Calu3 (cell line): ENCODE data around the gene PEX10. TPM values are rescaled to one million over a fixed set of nuclear protein-coding genes. Genes with fewer than 3 reads are reported as not detected.

Source experiments
- BruUV-seq: library from RNA; stranded (reverse); fragments of 400-500 nt; replicated peaks from 2 replicates; lab custom pipeline; 2021; lab: Mats Ljungman, UMichigan
- CTCF ChIA-PET: fragments of 300-600 bp; sonication (Branson Sonifier 250); formaldehyde crosslinking; loops from one replicate; lab custom pipeline; 2022; ENCODE audit warnings: antibody characterized with exemption; lab: Charles Lee
- DNase-seq: peaks from one replicate; pipeline ENCODE4 v3.0.0; 2022
- H3K27ac Mint-ChIP-seq: one replicate; pipeline ENCODE4 v1.8.0; 2022; ENCODE audit warnings: mixed read lengths; ENCODE audit not compliant: unreplicated experiment
- H3K27me3 Mint-ChIP-seq: one replicate; pipeline ENCODE4 v1.8.0; 2022; ENCODE audit warnings: mixed read lengths; ENCODE audit not compliant: unreplicated experiment
- H3K36me3 Mint-ChIP-seq: one replicate; pipeline ENCODE4 v1.8.0; 2022; ENCODE audit warnings: mild to moderate bottlenecking, moderate library complexity, mixed read lengths; ENCODE audit not compliant: insufficient read depth, unreplicated experiment
- H3K4me1 Mint-ChIP-seq: one replicate; pipeline ENCODE4 v1.8.0; 2022; ENCODE audit warnings: mild to moderate bottlenecking, low read depth, mixed read lengths; ENCODE audit not compliant: unreplicated experiment
- H3K4me3 Mint-ChIP-seq: one replicate; pipeline ENCODE4 v1.8.0; 2022; ENCODE audit warnings: mild to moderate bottlenecking, low read depth, moderate library complexity, mixed read lengths; ENCODE audit not compliant: unreplicated experiment
- H3K9me3 Mint-ChIP-seq: one replicate; pipeline ENCODE4 v1.8.0; 2022; ENCODE audit warnings: low read depth, mixed read lengths; ENCODE audit not compliant: unreplicated experiment
- intact Hi-C: fragments of 100-400 bp; cut with micrococcal nuclease; formaldehyde crosslinking; loops from one replicate; pipeline ENCODE4 v1.10.0; 2022; ENCODE audit not compliant: unreplicated experiment
- total RNA-seq: library from RNA; stranded (reverse); gene quantifications from 2 replicates; pipeline ENCODE4 v1.2.3, GENCODE V29; 2022
- TF ChIP-seq, protein P1 (sequence below): fragments of 200-600 bp; IDR thresholded peaks from one replicate; pipeline ENCODE4 v1.8.0; 2022; ENCODE audit warnings: antibody characterized with exemption; ENCODE audit not compliant: unreplicated experiment

The PEX10 gene
- total RNA-seq, 1 experiment from 2014 or later = 24.0 TPM

GRCh38 chr1:2404890-2405511 lies 7.4 kb downstream of the PEX10 start:
- H3K27ac Mint-ChIP-seq = no peak overlapping the region
- no peak overlapping the region for H3K4me3 Mint-ChIP-seq
- no peak for DNase-seq
- peaks cover 56% of the 10 kb centered on the region for H3K36me3 Mint-ChIP-seq
- TF ChIP-seq, protein P1, sequence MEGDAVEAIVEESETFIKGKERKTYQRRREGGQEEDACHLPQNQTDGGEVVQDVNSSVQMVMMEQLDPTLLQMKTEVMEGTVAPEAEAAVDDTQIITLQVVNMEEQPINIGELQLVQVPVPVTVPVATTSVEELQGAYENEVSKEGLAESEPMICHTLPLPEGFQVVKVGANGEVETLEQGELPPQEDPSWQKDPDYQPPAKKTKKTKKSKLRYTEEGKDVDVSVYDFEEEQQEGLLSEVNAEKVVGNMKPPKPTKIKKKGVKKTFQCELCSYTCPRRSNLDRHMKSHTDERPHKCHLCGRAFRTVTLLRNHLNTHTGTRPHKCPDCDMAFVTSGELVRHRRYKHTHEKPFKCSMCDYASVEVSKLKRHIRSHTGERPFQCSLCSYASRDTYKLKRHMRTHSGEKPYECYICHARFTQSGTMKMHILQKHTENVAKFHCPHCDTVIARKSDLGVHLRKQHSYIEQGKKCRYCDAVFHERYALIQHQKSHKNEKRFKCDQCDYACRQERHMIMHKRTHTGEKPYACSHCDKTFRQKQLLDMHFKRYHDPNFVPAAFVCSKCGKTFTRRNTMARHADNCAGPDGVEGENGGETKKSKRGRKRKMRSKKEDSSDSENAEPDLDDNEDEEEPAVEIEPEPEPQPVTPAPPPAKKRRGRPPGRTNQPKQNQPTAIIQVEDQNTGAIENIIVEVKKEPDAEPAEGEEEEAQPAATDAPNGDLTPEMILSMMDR = no peak
- no peaks in the 10 kb centered on the region for H3K9me3 Mint-ChIP-seq
- H3K4me1 Mint-ChIP-seq = no peaks in the 10 kb centered on the region
- intact Hi-C loops = no loop called here
- no peaks in the 10 kb centered on the region for H3K27me3 Mint-ChIP-seq
- CTCF ChIA-PET = no interaction called here
- BruUV-seq = TSS peak; percentile 17

- TF ChIP-seq, protein P1 = no peak
- Mint-ChIP-seq H3K4me3 (no peak overlapping the region), H3K4me1 (no peaks in the 10 kb centered on the region), H3K36me3 (peaks cover 59% of the 10 kb centered on the region), H3K27ac (no peak overlapping the region), H3K27me3 (no peaks in the 10 kb centered on the region), H3K9me3 (no peaks in the 10 kb centered on the region)
- BruUV-seq = no TSS peak
- intact Hi-C loops = no loop called here
- DNase-seq = no peak
- CTCF ChIA-PET = no interaction called here
These were observed 8.0 kb downstream of the PEX10 start for GRCh38 chr1:2404142-2404889.

DNA sequence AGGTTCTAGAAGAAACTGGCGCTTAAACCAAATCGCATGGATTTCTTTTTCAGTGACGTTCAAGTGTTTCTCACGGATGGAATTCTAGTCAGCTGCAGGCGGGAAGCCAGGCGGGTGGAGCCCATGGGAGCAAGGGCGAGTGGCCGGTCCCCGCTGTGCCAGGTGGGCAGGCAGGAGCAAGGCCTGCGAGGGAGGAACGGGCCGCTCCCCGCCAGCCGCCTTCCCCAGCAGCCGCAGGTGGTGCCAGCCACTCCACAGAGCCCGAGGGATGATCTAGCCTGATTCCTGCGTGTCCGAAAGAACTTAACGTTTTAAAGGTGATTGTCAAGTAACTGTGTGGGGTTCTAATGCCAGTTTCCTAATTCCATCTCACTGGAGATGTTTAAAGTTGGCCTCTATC lies 9.1 kb downstream of the PEX10 start:
- TF ChIP-seq, protein P1 = no peak
- H3K9me3 Mint-ChIP-seq = no peaks in the 10 kb centered on the region
- no peak overlapping the region for H3K27ac Mint-ChIP-seq
- no peaks in the 10 kb centered on the region for H3K4me1 Mint-ChIP-seq
- CTCF ChIA-PET = no interaction called here
- no peak overlapping the region for H3K4me3 Mint-ChIP-seq
- no peak for DNase-seq
- TSS peak; percentile 35 for BruUV-seq
- no peaks in the 10 kb centered on the region for H3K27me3 Mint-ChIP-seq
- intact Hi-C loops = no loop called here
- H3K36me3 Mint-ChIP-seq = peaks cover 60% of the 10 kb centered on the region

DNA sequence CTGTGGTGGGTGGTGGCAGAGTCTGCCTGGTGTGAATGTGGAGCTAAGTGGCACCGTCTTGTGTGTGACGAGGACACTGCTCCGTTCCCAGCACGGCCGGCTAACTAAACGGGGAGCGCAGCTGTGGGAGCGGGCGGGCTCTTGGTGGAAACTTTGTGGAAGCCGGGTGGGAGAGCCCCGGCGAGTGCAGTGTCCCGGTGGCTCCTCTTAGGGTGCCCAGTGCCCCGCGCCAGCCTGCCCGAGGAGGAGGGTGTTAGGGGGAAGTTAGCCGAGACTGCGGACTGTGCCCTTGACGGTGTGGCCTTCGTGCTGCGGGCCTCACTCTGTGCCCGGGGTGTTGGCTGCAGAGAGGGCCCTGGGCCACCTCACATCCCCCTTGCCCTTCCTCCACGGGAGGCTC lies 9.9 kb downstream of the PEX10 start:
- peaks cover 56% of the 10 kb centered on the region for H3K36me3 Mint-ChIP-seq
- intact Hi-C loops = no loop called here
- no peak for DNase-seq
- CTCF ChIA-PET = no interaction called here
- BruUV-seq = no TSS peak
- TF ChIP-seq, protein P1 = no peak
- H3K27me3 Mint-ChIP-seq = no peaks in the 10 kb centered on the region
- H3K9me3 Mint-ChIP-seq = no peaks in the 10 kb centered on the region
- no peak overlapping the region for H3K4me3 Mint-ChIP-seq
- H3K4me1 Mint-ChIP-seq = no peaks in the 10 kb centered on the region
- H3K27ac Mint-ChIP-seq = no peak overlapping the region
